Activated CD8-positive, alpha-beta memory T cell treated with anti-CD3 and anti-CD28 coated beads, Interleukin-2, amount 50 U/mL, for 24 hours (primary cell): ENCODE measurements around the gene TMEM14A.
A peak's percentile ranks its signal among the peaks of the same experiment; 100 is the strongest.
"Not testable (repeated sequence)": the region's sequence is repeated elsewhere in the genome, so short reads cannot be mapped to it uniquely, and the experiment has no call there.

Experiments
- DNase-seq: peaks from one replicate; pipeline ENCODE4 v3.0.0-alpha.2; 2020; ENCODE audit errors: extremely low read depth

Gene TMEM14A

GRCh38 chr6:52696418-52696817 lies 25.5 kb downstream of the TMEM14A start:
- no peak for DNase-seq

- DNase-seq = no peak
Measured at GRCh38 chr6:52697903-52698302, 27.0 kb downstream of the TMEM14A start.

- DNase-seq = no peak
Measured at GRCh38 chr6:52704060-52704459, 33.1 kb downstream of the TMEM14A start.

- DNase-seq = not testable (repeated sequence)
Measured at GRCh38 chr6:52704781-52705502, 34.0 kb downstream of the TMEM14A start.

GRCh38 chr6:52706001-52706400 lies 35.1 kb downstream of the TMEM14A start:
- DNase-seq = no peak

- no peak for DNase-seq
Measured at GRCh38 chr6:52707963-52708680, 37.2 kb downstream of the TMEM14A start.

- DNase-seq = no peak
Measured at GRCh38 chr6:52712136-52712535, 41.2 kb downstream of the TMEM14A start.

GRCh38 chr6:52714761-52715160 lies 43.8 kb downstream of the TMEM14A start:
- not testable (repeated sequence) for DNase-seq

GRCh38 chr6:52718550-52718949 lies 47.6 kb downstream of the TMEM14A start:
- DNase-seq = no peak

- no peak for DNase-seq
Measured at GRCh38 chr6:52720321-52720720, 49.4 kb downstream of the TMEM14A start.

GRCh38 chr6:52724042-52724405 lies 53.1 kb downstream of the TMEM14A start:
- DNase-seq = no peak

- DNase-seq = peak; percentile 19
Measured at GRCh38 chr6:52724406-52725121, 53.7 kb downstream of the TMEM14A start.

- DNase-seq = no peak
Measured at GRCh38 chr6:52725143-52725534, 54.2 kb downstream of the TMEM14A start.

- no peak for DNase-seq
Measured at GRCh38 chr6:52725535-52726192, 54.8 kb downstream of the TMEM14A start.

GRCh38 chr6:52726193-52726542 lies 55.3 kb downstream of the TMEM14A start:
- no peak for DNase-seq

GRCh38 chr6:52726741-52727535 lies 56.0 kb downstream of the TMEM14A start:
- DNase-seq = no peak

- DNase-seq = no peak
Measured at GRCh38 chr6:52727908-52728307, 57.0 kb downstream of the TMEM14A start.

GRCh38 chr6:52728394-52728793 lies 57.5 kb downstream of the TMEM14A start:
- no peak for DNase-seq

- DNase-seq = no peak
Measured at GRCh38 chr6:52729576-52729975, 58.7 kb downstream of the TMEM14A start.

GRCh38 chr6:52731719-52732118 lies 60.8 kb downstream of the TMEM14A start:
- DNase-seq = no peak

- DNase-seq = no peak
Measured at GRCh38 chr6:52733172-52733571, 62.3 kb downstream of the TMEM14A start.

GRCh38 chr6:52734072-52734471 lies 63.2 kb downstream of the TMEM14A start:
- no peak for DNase-seq
